Type B pancreatic cell (in vitro differentiated cells): ENCODE measurements around the gene GSTK1. TPM values are rescaled to one million over a fixed set of nuclear protein-coding genes. Genes with fewer than 3 reads are reported as not detected.

Experiments
- DNase-seq: peaks from one replicate; pipeline ENCODE4 v3.0.0; 2021; ENCODE audit warnings: mixed read lengths; ENCODE audit not compliant: unreplicated experiment; ENCODE audit errors: extremely low spot score
- H3K27ac Mint-ChIP-seq: 2 replicates; pipeline ENCODE4 v1.8.0; 2021; ENCODE audit warnings: mild to moderate bottlenecking, mixed read lengths
- H3K27me3 Mint-ChIP-seq: 2 replicates; pipeline ENCODE4 v1.8.0; 2021; ENCODE audit warnings: mixed read lengths
- H3K36me3 Mint-ChIP-seq: 2 replicates; pipeline ENCODE4 v1.8.0; 2021; ENCODE audit warnings: mixed read lengths
- H3K4me1 Mint-ChIP-seq: one replicate; pipeline ENCODE4 v1.8.0; 2021; ENCODE audit warnings: mixed read lengths; ENCODE audit not compliant: unreplicated experiment
- H3K4me3 Mint-ChIP-seq: 2 replicates; pipeline ENCODE4 v1.8.0; 2021; ENCODE audit warnings: mild to moderate bottlenecking, mixed read lengths
- H3K9me3 Mint-ChIP-seq: 2 replicates; pipeline ENCODE4 v1.8.0; 2021; ENCODE audit warnings: mixed read lengths
- CTCF ChIP-seq: fragments of 200-600 bp; sonication (generic); conservative IDR thresholded peaks from 2 replicates; pipeline ENCODE4 v1.5.0; 2021; ENCODE audit warnings: antibody characterized with exemption, mild to moderate bottlenecking
- total RNA-seq: library from RNA; stranded (reverse); gene quantifications from 2 replicates; pipeline ENCODE4 v1.2.1, GENCODE V29; 2021; ENCODE audit warnings: low replicate concordance

GSTK1 gene
- total RNA-seq, 1 donor from 2014 or later, result 110 TPM

- Mint-ChIP-seq H3K36me3 (no peaks in the 10 kb centered on the region), H3K27ac (no peak overlapping the region), H3K4me3 (no peak overlapping the region), H3K4me1 (no peaks in the 10 kb centered on the region), H3K27me3 (no peaks in the 10 kb centered on the region), H3K9me3 (no peaks in the 10 kb centered on the region)
- TF ChIP-seq CTCF, result no peak
- no peak for DNase-seq
Measured at GRCh38 chr7:143255564-143255963, 7.7 kb upstream of the GSTK1 start.

GRCh38 chr7:143256325-143256724, 6.9 kb upstream of the GSTK1 start:
- no peaks in the 10 kb centered on the region for H3K36me3 Mint-ChIP-seq
- H3K9me3 Mint-ChIP-seq, result no peaks in the 10 kb centered on the region
- no peaks in the 10 kb centered on the region for H3K27me3 Mint-ChIP-seq
- H3K4me1 Mint-ChIP-seq, result no peaks in the 10 kb centered on the region
- no peak for TF ChIP-seq CTCF
- H3K4me3 Mint-ChIP-seq, result no peak overlapping the region
- DNase-seq, result no peak
- H3K27ac Mint-ChIP-seq, result no peak overlapping the region

GRCh38 chr7:143256932-143257331, 6.3 kb upstream of the GSTK1 start:
- Mint-ChIP-seq H3K9me3 (no peaks in the 10 kb centered on the region), H3K4me3 (no peak overlapping the region), H3K36me3 (no peaks in the 10 kb centered on the region), H3K27me3 (no peaks in the 10 kb centered on the region), H3K27ac (no peak overlapping the region), H3K4me1 (no peaks in the 10 kb centered on the region)
- TF ChIP-seq CTCF, result no peak
- no peak for DNase-seq

GRCh38 chr7:143257501-143257900, 5.7 kb upstream of the GSTK1 start:
- H3K27me3 Mint-ChIP-seq, result no peaks in the 10 kb centered on the region
- no peaks in the 10 kb centered on the region for H3K9me3 Mint-ChIP-seq
- H3K4me1 Mint-ChIP-seq, result no peaks in the 10 kb centered on the region
- H3K4me3 Mint-ChIP-seq, result no peak overlapping the region
- TF ChIP-seq CTCF, result no peak
- H3K27ac Mint-ChIP-seq, result no peak overlapping the region
- DNase-seq, result no peak
- no peaks in the 10 kb centered on the region for H3K36me3 Mint-ChIP-seq

- peaks cover 4% of the 10 kb centered on the region for H3K4me1 Mint-ChIP-seq
Measured at GRCh38 chr7:143258831-143259230, 4.4 kb upstream of the GSTK1 start.

More at GRCh38 chr7:143258831-143259230, 4.4 kb upstream of the GSTK1 start:
- TF ChIP-seq CTCF, result no peak
- Mint-ChIP-seq H3K27me3 (no peaks in the 10 kb centered on the region), H3K9me3 (no peaks in the 10 kb centered on the region), H3K4me3 (no peak overlapping the region), H3K36me3 (peaks cover 4% of the 10 kb centered on the region), H3K27ac (no peak overlapping the region)
- no peak for DNase-seq
